H9 (cell line): ENCODE measurements around the gene LRPPRC. TPM values are rescaled to one million over a fixed set of nuclear protein-coding genes. Genes with fewer than 3 reads are reported as not detected.

Experiments used
- DNase-seq: peaks from one replicate; pipeline ENCODE4 v3.0.0-alpha.2; 2017
- H2AFZ ChIP-seq: one replicate; pipeline ENCODE4 v1.6.1; 2013; ENCODE audit warnings: mild to moderate bottlenecking, low read length, control low read depth, moderate library complexity
- H2AK5ac ChIP-seq: 2 replicates; pipeline ENCODE4 v1.6.1; 2013; ENCODE audit warnings: low read length, control low read depth, mixed read lengths; ENCODE audit not compliant: insufficient read length
- H2BK120ac ChIP-seq: one replicate; pipeline ENCODE4 v1.6.1; 2013; ENCODE audit warnings: low read depth, mild to moderate bottlenecking, low read length, control low read depth, inconsistent platforms; ENCODE audit not compliant: poor library complexity, severe bottlenecking
- H2BK12ac ChIP-seq: 2 replicates; pipeline ENCODE4 v1.6.1; 2013; ENCODE audit warnings: low read length, control low read depth, mixed read lengths, low read depth; ENCODE audit not compliant: insufficient read length
- H2BK15ac ChIP-seq: 2 replicates; pipeline ENCODE4 v1.6.1; 2013; ENCODE audit warnings: low read depth, low read length, control low read depth
- H2BK20ac ChIP-seq: one replicate; pipeline ENCODE4 v1.6.1; 2013; ENCODE audit warnings: low read depth, mild to moderate bottlenecking, low read length, control low read depth, inconsistent platforms; ENCODE audit not compliant: poor library complexity, severe bottlenecking
- H2BK5ac ChIP-seq: 2 replicates; pipeline ENCODE4 v1.6.1; 2013; ENCODE audit warnings: low read length, control low read depth, mixed read lengths; ENCODE audit not compliant: insufficient read length
- H3K14ac ChIP-seq: 2 replicates; pipeline ENCODE4 v1.6.1; 2013; ENCODE audit warnings: low read length, control low read depth; ENCODE audit not compliant: insufficient read depth
- H3K18ac ChIP-seq: 2 replicates; pipeline ENCODE4 v1.6.1; 2013; ENCODE audit warnings: low read depth, mild to moderate bottlenecking, mixed read lengths, low read length, control low read depth; ENCODE audit not compliant: insufficient read length
- H3K23ac ChIP-seq: 2 replicates; pipeline ENCODE4 v1.6.1; 2013; ENCODE audit warnings: low read length, control low read depth, mixed read lengths, low read depth; ENCODE audit not compliant: insufficient read length
- H3K23me2 ChIP-seq: 2 replicates; pipeline ENCODE4 v1.6.1; 2013; ENCODE audit warnings: low read depth, mild to moderate bottlenecking, mixed read lengths, low read length, control low read depth; ENCODE audit not compliant: insufficient read length, poor library complexity, severe bottlenecking
- H3K27ac ChIP-seq: 2 replicates; pipeline ENCODE4 v1.5.1; 2013; ENCODE audit warnings: low read length, control low read depth, mixed read lengths, low read depth; ENCODE audit not compliant: insufficient read length
- H3K27me3 ChIP-seq: 2 replicates; pipeline ENCODE4 v1.6.1; 2013; ENCODE audit warnings: low read length, control low read depth, inconsistent platforms; ENCODE audit not compliant: insufficient read depth
- H3K4ac ChIP-seq: 2 replicates; pipeline ENCODE4 v1.6.1; 2013; ENCODE audit warnings: low read depth, mild to moderate bottlenecking, control low read depth, inconsistent platforms, low read length, moderate library complexity
- H3K4me1 ChIP-seq: 2 replicates; pipeline ENCODE4 v1.6.1; 2013; ENCODE audit warnings: low read length, control low read depth, inconsistent platforms; ENCODE audit not compliant: insufficient read depth
- H3K4me2 ChIP-seq: 2 replicates; pipeline ENCODE4 v1.6.1; 2013; ENCODE audit warnings: low read length, control low read depth, mixed read lengths; ENCODE audit not compliant: insufficient read length, insufficient read depth
- H3K56ac ChIP-seq: 2 replicates; pipeline ENCODE4 v1.6.1; 2013; ENCODE audit warnings: low read depth, mild to moderate bottlenecking, mixed read lengths, low read length, control low read depth; ENCODE audit not compliant: insufficient read length
- H3K79me1 ChIP-seq: 2 replicates; pipeline ENCODE4 v1.6.1; 2013; ENCODE audit warnings: low read depth, mild to moderate bottlenecking, moderate library complexity, low read length, control low read depth, inconsistent platforms; ENCODE audit not compliant: insufficient read depth, poor library complexity, severe bottlenecking
- H3K79me2 ChIP-seq: 2 replicates; pipeline ENCODE4 v1.6.1; 2013; ENCODE audit warnings: low read length, control low read depth, inconsistent platforms; ENCODE audit not compliant: insufficient read depth
- H3K9ac ChIP-seq: 2 replicates; pipeline ENCODE4 v1.6.1; 2013; ENCODE audit warnings: low read length, control low read depth, mixed read lengths; ENCODE audit not compliant: insufficient read length; ENCODE audit errors: extremely low read depth
- H3K9me3 ChIP-seq: one replicate; pipeline ENCODE4 v1.6.1; 2013; ENCODE audit warnings: low read depth, low read length, inconsistent platforms; ENCODE audit not compliant: control insufficient read depth
- H3T11ph ChIP-seq: one replicate; pipeline ENCODE4 v1.6.1; 2013; ENCODE audit warnings: mild to moderate bottlenecking, low read length, control low read depth, inconsistent platforms
- H4K20me1 ChIP-seq: one replicate; pipeline ENCODE4 v1.6.1; 2013; ENCODE audit not compliant: control insufficient read depth, insufficient read length, insufficient read depth
- H4K5ac ChIP-seq: 2 replicates; pipeline ENCODE4 v1.6.1; 2013; ENCODE audit warnings: low read depth, mild to moderate bottlenecking, mixed read lengths, low read length, control low read depth; ENCODE audit not compliant: insufficient read length
- H4K8ac ChIP-seq: replicated peaks from 2 replicates; pipeline ENCODE4 v1.6.1; 2013; ENCODE audit warnings: low read length, control low read depth, mixed read lengths, low read depth; ENCODE audit not compliant: insufficient read length
- H4K91ac ChIP-seq: 2 replicates; pipeline ENCODE4 v1.6.1; 2013; ENCODE audit warnings: low read depth, mild to moderate bottlenecking, moderate library complexity, mixed read lengths, low read length, control low read depth; ENCODE audit not compliant: insufficient read length
- H3K27ac Mint-ChIP-seq, 3 experiments: 2 replicates in 2 of 3; 3 replicates in 1 of 3; pipeline ENCODE4 v1.8.0; 2020 to 2021; ENCODE audit warnings: mixed read lengths in 3 of 3, mild to moderate bottlenecking in 1 of 3, moderate library complexity in 1 of 3
- H3K27me3 Mint-ChIP-seq: 2 replicates; pipeline ENCODE4 v1.8.0; 2021; ENCODE audit warnings: low read depth, mild to moderate bottlenecking, moderate library complexity, mixed read lengths
- H3K36me3 Mint-ChIP-seq, 3 experiments: 2 replicates in 2 of 3; 3 replicates in 1 of 3; pipeline ENCODE4 v1.8.0; 2020 to 2021; ENCODE audit warnings: low read depth in 3 of 3, mixed read lengths in 3 of 3; ENCODE audit not compliant: insufficient read depth in 1 of 3
- H3K4me1 Mint-ChIP-seq, 2 experiments: 2 replicates each; pipeline ENCODE4 v1.8.0; 2020; ENCODE audit warnings: mixed read lengths in 2 of 2
- H3K4me3 Mint-ChIP-seq, 2 experiments: 2 replicates in 1 of 2; 3 replicates in 1 of 2; pipeline ENCODE4 v1.8.0; 2020 to 2021; ENCODE audit warnings: mild to moderate bottlenecking in 2 of 2, mixed read lengths in 2 of 2, moderate library complexity in 1 of 2
- H3K9me3 Mint-ChIP-seq, 2 experiments: 2 replicates in 1 of 2; 3 replicates in 1 of 2; pipeline ENCODE4 v1.8.0; 2020; ENCODE audit warnings: mild to moderate bottlenecking in 2 of 2, mixed read lengths in 2 of 2, moderate library complexity in 1 of 2
- CTCF ChIP-seq: fragments of 200-600 bp; sonication (generic); conservative IDR thresholded peaks from 3 replicates; pipeline ENCODE4 v1.8.0; 2021; ENCODE audit warnings: antibody characterized with exemption, mild to moderate bottlenecking
- WGBS: extraction: QIAGEN DNeasy Blood & Tissue Kit; methylation state at CpG from one replicate; pipeline ENCODE4 v1.1.7; 2013; ENCODE audit warnings: missing lambda C conversion rate, low lambda C conversion rate, mixed read lengths; ENCODE audit not compliant: insufficient read length; ENCODE audit errors: extremely low coverage; 5-methylcytosine and 5-hydroxymethylcytosine counted together
- total RNA-seq: library from RNA; stranded (reverse); gene quantifications from 2 replicates; pipeline ENCODE4 v1.2.1, GENCODE V29; 2021

LRPPRC gene
- total RNA-seq, 1 experiment from 2014 or later, result 182 TPM

GRCh38 chr2:43853141-43854081 lies 142.4 kb downstream of the LRPPRC start:
- no peak overlapping the region for H3K18ac ChIP-seq

More at GRCh38 chr2:43853141-43854081, 142.4 kb downstream of the LRPPRC start:
- Histone ChIP-seq H3K79me1 (no peaks in the 10 kb centered on the region), H3K9ac (no peak overlapping the region), H3K14ac (no peak overlapping the region; the same call in 1 of the 2 replicates), H2BK12ac (no peak overlapping the region), H4K91ac (no peak overlapping the region), H2AK5ac (no peak overlapping the region), H2AFZ (no peak overlapping the region), H4K20me1 (no peaks in the 10 kb centered on the region), H3K4me2 (no peak overlapping the region), H3K27me3 (no peaks in the 10 kb centered on the region; the same call in 1 of the 2 replicates), H3K23me2 (no peaks in the 10 kb centered on the region), H2BK20ac (no peak overlapping the region), H3K4me1 (no peaks in the 10 kb centered on the region), H3K56ac (no peak overlapping the region), H2BK5ac (no peak overlapping the region), H3K4ac (no peak overlapping the region), H4K8ac (no peak overlapping the region), H3K79me2 (no peaks in the 10 kb centered on the region), H3K27ac (no peak overlapping the region), H2BK15ac (no peak overlapping the region), H4K5ac (no peak overlapping the region), H2BK120ac (no peak overlapping the region), H3T11ph (no peak overlapping the region), H3K23ac (no peak overlapping the region), H3K9me3 (no peaks in the 10 kb centered on the region)
- H3K27me3 Mint-ChIP-seq, result peaks cover 30% of the 10 kb centered on the region
- H3K9me3 Mint-ChIP-seq, result no peaks in the 10 kb centered on the region
- DNase-seq, result no peak
- no CpG with 5 or more reads among the region's 10 CpGs for WGBS
- no peaks in the 10 kb centered on the region for H3K4me1 Mint-ChIP-seq
- H3K36me3 Mint-ChIP-seq, result no peaks in the 10 kb centered on the region; a peak in 1 of 7 replicates
- H3K4me3 Mint-ChIP-seq, result no peak overlapping the region
- no peak for TF ChIP-seq CTCF
- H3K27ac Mint-ChIP-seq, result no peak overlapping the region
